ENCODE data around the gene ARHGEF3.
A peak's percentile ranks its signal among the peaks of the same experiment; 100 is the strongest.

The ARHGEF3 gene

DNA sequence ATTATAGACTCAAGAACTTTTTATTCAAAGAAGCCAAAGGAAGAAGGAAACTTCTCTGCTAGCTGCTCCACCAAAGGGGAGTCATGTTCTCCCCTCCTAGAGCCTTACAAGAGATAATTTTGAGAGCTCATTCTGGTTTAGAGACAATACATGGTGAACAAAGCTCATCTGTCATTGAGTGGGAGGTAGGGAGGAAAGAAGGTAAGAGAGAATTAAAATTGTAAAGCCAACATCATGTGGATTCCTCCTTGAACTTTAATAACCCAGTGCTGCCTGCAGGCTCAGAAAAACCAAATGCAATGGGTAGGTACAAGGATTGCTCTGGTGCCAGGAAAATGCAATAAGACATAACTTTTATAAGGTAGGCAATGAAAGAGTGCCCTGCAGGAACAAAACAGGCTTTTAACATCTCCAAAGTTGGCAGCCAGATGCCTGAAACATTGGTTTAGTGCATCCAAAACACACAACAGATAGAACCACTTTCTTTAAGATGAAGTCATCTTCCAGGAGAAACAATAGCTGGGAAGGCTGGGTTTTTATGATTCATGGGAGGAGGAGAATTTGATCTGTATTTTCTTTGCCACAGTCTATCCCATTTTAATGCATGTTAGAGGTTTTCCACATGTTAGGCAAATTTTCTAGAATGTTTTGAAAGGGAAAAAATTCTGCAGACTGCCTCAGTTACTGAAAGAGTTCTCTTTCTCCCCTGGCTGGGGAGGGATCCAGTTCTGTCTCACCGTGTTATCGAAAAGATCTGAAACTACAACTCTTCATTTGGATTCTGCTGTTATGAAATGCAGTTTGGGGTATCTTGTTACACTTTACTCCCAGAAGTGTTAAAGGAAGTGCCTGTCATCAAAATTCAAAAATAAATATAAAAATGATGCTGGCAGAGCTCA lies 11.3 kb upstream of the ARHGEF3 start (continued):
- TF ChIP-seq ZNF596 (tag by site-specific recombination; IDR thresholded peaks at IDR 0.05) (no peak), ZNF624 (tag by site-specific recombination; IDR thresholded peaks at IDR 0.05) (no peak), ZNF157 (tag by site-specific recombination; IDR thresholded peaks at IDR 0.05) (no peak), ZNF140 (tag by site-specific recombination; IDR thresholded peaks at IDR 0.05) (no peak), GLI4 (tag by site-specific recombination; IDR thresholded peaks at IDR 0.05) (no peak), ZFP3 (tag by site-specific recombination; IDR thresholded peaks at IDR 0.05; ENCODE audit: low read depth) (no peak), ATF2 (tag by site-specific recombination; IDR thresholded peaks at IDR 0.05; ENCODE audit: low read depth) (0 out of 2 replicates have a peak, but pooled peaks have one; percentile 10), ZFHX2 (tag by site-specific recombination; conservative IDR thresholded peaks at IDR 0.05) (no peak), ZNF221 (tag by site-specific recombination; IDR thresholded peaks at IDR 0.05; ENCODE audit: borderline replicate concordance) (no peak), ZNF610 (tag by site-specific recombination; IDR thresholded peaks at IDR 0.05; ENCODE audit: borderline replicate concordance) (no peak), ZNF843 (tag by site-specific recombination; IDR thresholded peaks at IDR 0.05) (peak; percentile 30; the same call in 1 of the 2 replicates), ZNF148 (tag by site-specific recombination; IDR thresholded peaks at IDR 0.05; ENCODE audit: borderline replicate concordance) (no peak), ZNF792 (tag by site-specific recombination; IDR thresholded peaks at IDR 0.05) (no peak), IKZF3 (tag by site-specific recombination; IDR thresholded peaks at IDR 0.05) (peak; percentile 33; the same call in 1 of the 2 replicates), ZNF76 (tag by site-specific recombination; IDR thresholded peaks at IDR 0.05; ENCODE audit: borderline replicate concordance, low read depth) (no peak), ZNF701 (tag by site-specific recombination; IDR thresholded peaks at IDR 0.05) (no peak), ZNF132 (tag by site-specific recombination; IDR thresholded peaks at IDR 0.05; ENCODE audit: borderline replicate concordance) (no peak), ZNF510 (tag by site-specific recombination; IDR thresholded peaks at IDR 0.05; ENCODE audit: insufficient replicate concordance) (no peak), ZSCAN16 (tag by site-specific recombination; IDR thresholded peaks at IDR 0.05) (no peak), ZNF529 (tag by site-specific recombination; IDR thresholded peaks at IDR 0.05; ENCODE audit: insufficient replicate concordance) (no peak), ZNF785 (tag by site-specific recombination; IDR thresholded peaks at IDR 0.05) (no peak), REPIN1 (tag by site-specific recombination; IDR thresholded peaks at IDR 0.05; ENCODE audit: low read depth) (no peak), ZNF48 (tag by site-specific recombination; IDR thresholded peaks at IDR 0.05) (no peak), GLI2 (tag by site-specific recombination; IDR thresholded peaks at IDR 0.05; ENCODE audit: borderline replicate concordance, low read depth) (no peak), ZXDB (tag by site-specific recombination; IDR thresholded peaks at IDR 0.05) (0 out of 2 replicates have a peak, but pooled peaks have one; percentile 19)
- TF ChIP-seq, protein P1, sequence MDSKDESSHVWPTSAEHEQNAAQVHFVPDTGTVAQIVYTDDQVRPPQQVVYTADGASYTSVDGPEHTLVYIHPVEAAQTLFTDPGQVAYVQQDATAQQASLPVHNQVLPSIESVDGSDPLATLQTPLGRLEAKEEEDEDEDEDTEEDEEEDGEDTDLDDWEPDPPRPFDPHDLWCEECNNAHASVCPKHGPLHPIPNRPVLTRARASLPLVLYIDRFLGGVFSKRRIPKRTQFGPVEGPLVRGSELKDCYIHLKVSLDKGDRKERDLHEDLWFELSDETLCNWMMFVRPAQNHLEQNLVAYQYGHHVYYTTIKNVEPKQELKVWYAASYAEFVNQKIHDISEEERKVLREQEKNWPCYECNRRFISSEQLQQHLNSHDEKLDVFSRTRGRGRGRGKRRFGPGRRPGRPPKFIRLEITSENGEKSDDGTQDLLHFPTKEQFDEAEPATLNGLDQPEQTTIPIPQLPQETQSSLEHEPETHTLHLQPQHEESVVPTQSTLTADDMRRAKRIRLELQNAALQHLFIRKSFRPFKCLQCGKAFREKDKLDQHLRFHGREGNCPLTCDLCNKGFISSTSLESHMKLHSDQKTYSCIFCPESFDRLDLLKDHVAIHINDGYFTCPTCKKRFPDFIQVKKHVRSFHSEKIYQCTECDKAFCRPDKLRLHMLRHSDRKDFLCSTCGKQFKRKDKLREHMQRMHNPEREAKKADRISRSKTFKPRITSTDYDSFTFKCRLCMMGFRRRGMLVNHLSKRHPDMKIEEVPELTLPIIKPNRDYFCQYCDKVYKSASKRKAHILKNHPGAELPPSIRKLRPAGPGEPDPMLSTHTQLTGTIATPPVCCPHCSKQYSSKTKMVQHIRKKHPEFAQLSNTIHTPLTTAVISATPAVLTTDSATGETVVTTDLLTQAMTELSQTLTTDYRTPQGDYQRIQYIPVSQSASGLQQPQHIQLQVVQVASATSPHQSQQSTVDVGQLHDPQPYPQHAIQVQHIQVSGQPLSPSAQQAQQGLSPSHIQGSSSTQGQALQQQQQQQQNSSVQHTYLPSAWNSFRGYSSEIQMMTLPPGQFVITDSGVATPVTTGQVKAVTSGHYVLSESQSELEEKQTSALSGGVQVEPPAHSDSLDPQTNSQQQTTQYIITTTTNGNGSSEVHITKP (tag by site-specific recombination; IDR thresholded peaks at IDR 0.05): no peak; the same call in 1 of the 2 replicates
- TF ChIP-seq, protein P2, sequence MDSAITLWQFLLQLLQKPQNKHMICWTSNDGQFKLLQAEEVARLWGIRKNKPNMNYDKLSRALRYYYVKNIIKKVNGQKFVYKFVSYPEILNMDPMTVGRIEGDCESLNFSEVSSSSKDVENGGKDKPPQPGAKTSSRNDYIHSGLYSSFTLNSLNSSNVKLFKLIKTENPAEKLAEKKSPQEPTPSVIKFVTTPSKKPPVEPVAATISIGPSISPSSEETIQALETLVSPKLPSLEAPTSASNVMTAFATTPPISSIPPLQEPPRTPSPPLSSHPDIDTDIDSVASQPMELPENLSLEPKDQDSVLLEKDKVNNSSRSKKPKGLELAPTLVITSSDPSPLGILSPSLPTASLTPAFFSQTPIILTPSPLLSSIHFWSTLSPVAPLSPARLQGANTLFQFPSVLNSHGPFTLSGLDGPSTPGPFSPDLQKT (IDR thresholded peaks at IDR 0.05; ENCODE audit: borderline replicate concordance, low read depth, low read length): no peak
- TF ChIP-seq, protein P3, sequence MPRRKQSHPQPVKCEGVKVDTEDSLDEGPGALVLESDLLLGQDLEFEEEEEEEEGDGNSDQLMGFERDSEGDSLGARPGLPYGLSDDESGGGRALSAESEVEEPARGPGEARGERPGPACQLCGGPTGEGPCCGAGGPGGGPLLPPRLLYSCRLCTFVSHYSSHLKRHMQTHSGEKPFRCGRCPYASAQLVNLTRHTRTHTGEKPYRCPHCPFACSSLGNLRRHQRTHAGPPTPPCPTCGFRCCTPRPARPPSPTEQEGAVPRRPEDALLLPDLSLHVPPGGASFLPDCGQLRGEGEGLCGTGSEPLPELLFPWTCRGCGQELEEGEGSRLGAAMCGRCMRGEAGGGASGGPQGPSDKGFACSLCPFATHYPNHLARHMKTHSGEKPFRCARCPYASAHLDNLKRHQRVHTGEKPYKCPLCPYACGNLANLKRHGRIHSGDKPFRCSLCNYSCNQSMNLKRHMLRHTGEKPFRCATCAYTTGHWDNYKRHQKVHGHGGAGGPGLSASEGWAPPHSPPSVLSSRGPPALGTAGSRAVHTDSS (tag by site-specific recombination; IDR thresholded peaks at IDR 0.05): no peak

All from HEK293 (cell line).